H1 (cell line): ENCODE data around the gene NCAM1. TPM values are rescaled to one million over a fixed set of nuclear protein-coding genes. Genes with fewer than 3 reads are reported as not detected.

ENCODE experiments used
- polyA plus RNA-seq, 7 experiments: library from polyadenylated mRNA; depleted of rRNA in 3 of 7; stranded (reverse) in 5 of 7; unstranded in 2 of 7; fragments of >200 nt in 5 of 7; fragments of 200-250 nt in 2 of 7; gene quantifications; 1 replicate in 5 of 7; 2 replicates in 1 of 7; 4 replicates in 1 of 7; pipeline versions ENCODE4 v1.2.1 to v1.2.3, GENCODE V29; 2011 to 2013; ENCODE audit warnings: missing spikeins in 2 of 7, mixed read lengths in 2 of 7
- total RNA-seq: library from RNA; stranded (reverse); fragmentation: NEBNext Ultra II Directional; extraction: Animal tissue kit (Norgen Biotek cat#: 25700); gene quantifications from 2 replicates; pipeline ENCODE4 v1.2.1, GENCODE V29; 2021
- TF ChIP-seq, protein P1 (sequence below): fragments of 300-600 bp; sonication (generic); IDR thresholded peaks from 2 replicates; pipeline ENCODE4 v1.7.1; 2012; ENCODE audit warnings: low read length, moderate library complexity, mild to moderate bottlenecking, inconsistent platforms; ENCODE audit not compliant: insufficient replicate concordance

NCAM1 gene
- total and polyA plus RNA-seq, 2 of the 8 experiments (the other 6 are each of a cell fraction or from before 2014, with no cell fraction given): 3.1 to 4.3 TPM

DNA sequence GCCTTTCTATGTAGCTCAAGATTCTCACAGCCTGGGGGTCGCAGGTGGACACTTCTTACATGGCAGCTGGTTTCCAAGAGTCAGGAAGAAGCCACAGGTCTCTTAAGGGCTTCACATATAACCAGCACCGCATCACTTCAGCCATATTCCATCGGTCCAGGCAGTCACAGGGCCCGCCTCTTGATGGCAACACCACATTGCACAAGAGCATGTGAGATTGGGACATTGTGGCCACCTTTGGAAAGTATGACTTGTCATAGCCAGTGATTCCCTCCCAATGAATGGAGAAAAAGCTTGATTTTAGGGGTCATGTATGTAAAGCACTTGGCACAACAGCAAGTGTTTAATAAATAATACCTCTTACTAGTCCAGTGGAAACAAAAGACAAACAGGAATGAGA, 98.3 kb downstream of the NCAM1 start (continued):
- TF ChIP-seq, protein P1, sequence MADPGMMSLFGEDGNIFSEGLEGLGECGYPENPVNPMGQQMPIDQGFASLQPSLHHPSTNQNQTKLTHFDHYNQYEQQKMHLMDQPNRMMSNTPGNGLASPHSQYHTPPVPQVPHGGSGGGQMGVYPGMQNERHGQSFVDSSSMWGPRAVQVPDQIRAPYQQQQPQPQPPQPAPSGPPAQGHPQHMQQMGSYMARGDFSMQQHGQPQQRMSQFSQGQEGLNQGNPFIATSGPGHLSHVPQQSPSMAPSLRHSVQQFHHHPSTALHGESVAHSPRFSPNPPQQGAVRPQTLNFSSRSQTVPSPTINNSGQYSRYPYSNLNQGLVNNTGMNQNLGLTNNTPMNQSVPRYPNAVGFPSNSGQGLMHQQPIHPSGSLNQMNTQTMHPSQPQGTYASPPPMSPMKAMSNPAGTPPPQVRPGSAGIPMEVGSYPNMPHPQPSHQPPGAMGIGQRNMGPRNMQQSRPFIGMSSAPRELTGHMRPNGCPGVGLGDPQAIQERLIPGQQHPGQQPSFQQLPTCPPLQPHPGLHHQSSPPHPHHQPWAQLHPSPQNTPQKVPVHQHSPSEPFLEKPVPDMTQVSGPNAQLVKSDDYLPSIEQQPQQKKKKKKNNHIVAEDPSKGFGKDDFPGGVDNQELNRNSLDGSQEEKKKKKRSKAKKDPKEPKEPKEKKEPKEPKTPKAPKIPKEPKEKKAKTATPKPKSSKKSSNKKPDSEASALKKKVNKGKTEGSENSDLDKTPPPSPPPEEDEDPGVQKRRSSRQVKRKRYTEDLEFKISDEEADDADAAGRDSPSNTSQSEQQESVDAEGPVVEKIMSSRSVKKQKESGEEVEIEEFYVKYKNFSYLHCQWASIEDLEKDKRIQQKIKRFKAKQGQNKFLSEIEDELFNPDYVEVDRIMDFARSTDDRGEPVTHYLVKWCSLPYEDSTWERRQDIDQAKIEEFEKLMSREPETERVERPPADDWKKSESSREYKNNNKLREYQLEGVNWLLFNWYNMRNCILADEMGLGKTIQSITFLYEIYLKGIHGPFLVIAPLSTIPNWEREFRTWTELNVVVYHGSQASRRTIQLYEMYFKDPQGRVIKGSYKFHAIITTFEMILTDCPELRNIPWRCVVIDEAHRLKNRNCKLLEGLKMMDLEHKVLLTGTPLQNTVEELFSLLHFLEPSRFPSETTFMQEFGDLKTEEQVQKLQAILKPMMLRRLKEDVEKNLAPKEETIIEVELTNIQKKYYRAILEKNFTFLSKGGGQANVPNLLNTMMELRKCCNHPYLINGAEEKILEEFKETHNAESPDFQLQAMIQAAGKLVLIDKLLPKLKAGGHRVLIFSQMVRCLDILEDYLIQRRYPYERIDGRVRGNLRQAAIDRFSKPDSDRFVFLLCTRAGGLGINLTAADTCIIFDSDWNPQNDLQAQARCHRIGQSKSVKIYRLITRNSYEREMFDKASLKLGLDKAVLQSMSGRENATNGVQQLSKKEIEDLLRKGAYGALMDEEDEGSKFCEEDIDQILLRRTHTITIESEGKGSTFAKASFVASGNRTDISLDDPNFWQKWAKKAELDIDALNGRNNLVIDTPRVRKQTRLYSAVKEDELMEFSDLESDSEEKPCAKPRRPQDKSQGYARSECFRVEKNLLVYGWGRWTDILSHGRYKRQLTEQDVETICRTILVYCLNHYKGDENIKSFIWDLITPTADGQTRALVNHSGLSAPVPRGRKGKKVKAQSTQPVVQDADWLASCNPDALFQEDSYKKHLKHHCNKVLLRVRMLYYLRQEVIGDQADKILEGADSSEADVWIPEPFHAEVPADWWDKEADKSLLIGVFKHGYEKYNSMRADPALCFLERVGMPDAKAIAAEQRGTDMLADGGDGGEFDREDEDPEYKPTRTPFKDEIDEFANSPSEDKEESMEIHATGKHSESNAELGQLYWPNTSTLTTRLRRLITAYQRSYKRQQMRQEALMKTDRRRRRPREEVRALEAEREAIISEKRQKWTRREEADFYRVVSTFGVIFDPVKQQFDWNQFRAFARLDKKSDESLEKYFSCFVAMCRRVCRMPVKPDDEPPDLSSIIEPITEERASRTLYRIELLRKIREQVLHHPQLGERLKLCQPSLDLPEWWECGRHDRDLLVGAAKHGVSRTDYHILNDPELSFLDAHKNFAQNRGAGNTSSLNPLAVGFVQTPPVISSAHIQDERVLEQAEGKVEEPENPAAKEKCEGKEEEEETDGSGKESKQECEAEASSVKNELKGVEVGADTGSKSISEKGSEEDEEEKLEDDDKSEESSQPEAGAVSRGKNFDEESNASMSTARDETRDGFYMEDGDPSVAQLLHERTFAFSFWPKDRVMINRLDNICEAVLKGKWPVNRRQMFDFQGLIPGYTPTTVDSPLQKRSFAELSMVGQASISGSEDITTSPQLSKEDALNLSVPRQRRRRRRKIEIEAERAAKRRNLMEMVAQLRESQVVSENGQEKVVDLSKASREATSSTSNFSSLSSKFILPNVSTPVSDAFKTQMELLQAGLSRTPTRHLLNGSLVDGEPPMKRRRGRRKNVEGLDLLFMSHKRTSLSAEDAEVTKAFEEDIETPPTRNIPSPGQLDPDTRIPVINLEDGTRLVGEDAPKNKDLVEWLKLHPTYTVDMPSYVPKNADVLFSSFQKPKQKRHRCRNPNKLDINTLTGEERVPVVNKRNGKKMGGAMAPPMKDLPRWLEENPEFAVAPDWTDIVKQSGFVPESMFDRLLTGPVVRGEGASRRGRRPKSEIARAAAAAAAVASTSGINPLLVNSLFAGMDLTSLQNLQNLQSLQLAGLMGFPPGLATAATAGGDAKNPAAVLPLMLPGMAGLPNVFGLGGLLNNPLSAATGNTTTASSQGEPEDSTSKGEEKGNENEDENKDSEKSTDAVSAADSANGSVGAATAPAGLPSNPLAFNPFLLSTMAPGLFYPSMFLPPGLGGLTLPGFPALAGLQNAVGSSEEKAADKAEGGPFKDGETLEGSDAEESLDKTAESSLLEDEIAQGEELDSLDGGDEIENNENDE: no peak
